Ishikawa (cell line): ENCODE measurements around the gene GALNT14.

Source experiments
- CREB1 ChIP-seq: IDR thresholded peaks from 2 replicates; pipeline ENCODE4 v1.6.1; 2012; ENCODE audit warnings: low read depth
- EP300 ChIP-seq: IDR thresholded peaks from 2 replicates; pipeline ENCODE4 v1.6.1; 2012; ENCODE audit warnings: borderline replicate concordance
- FOXM1 ChIP-seq: IDR thresholded peaks from 2 replicates; pipeline ENCODE4 v1.6.1; 2012; ENCODE audit warnings: low read depth, borderline replicate concordance
- MAX ChIP-seq: IDR thresholded peaks from 2 replicates; pipeline ENCODE4 v1.6.1; 2012
- REST ChIP-seq: IDR thresholded peaks from 2 replicates; pipeline ENCODE4 v1.6.1; 2012; ENCODE audit warnings: low read depth, mild to moderate bottlenecking
- TAF1 ChIP-seq: IDR thresholded peaks from 2 replicates; pipeline ENCODE4 v1.6.1; 2012; ENCODE audit warnings: low read depth, mild to moderate bottlenecking
- TCF12 ChIP-seq: IDR thresholded peaks from 2 replicates; pipeline ENCODE4 v1.6.1; 2012; ENCODE audit warnings: low read depth
- YY1 ChIP-seq: IDR thresholded peaks from 2 replicates; pipeline ENCODE4 v1.6.1; 2012; ENCODE audit warnings: low read depth

DNA sequence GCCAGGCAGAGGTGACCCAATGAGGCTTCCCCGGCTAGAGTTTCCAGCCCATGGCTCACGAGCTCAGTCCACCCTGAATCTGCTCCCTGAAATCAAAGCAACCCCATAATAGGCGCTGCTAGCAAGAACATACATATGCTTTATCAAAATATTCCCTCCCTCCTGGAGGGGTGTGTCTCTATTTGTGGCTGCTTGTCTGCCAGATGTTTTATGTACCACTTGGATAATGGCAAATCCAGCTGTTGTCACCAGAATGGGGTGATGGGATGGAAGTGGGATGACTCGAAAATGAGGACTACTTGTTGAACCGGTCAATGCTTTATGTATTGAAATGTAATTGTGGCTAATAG lies 152.0 kb downstream of the GALNT14 start:
- TF ChIP-seq FOXM1 (no peak), MAX (no peak), YY1 (no peak), TCF12 (no peak), EP300 (no peak), REST (no peak), TAF1 (no peak), CREB1 (no peak)
